RWPE2 (cell line): Measurements from ENCODE around the gene PCA3.

Experiments
- ATAC-seq: fragments of 200-7000 bp; cut with Tn5 transposase; 3 replicates; pipeline ENCODE4 v1.9.1; 2021; ENCODE audit warnings: low read depth
- DNase-seq: peaks from one replicate; pipeline ENCODE4 v3.0.0-alpha.2; 2020; ENCODE audit warnings: low spot score
- H3K27ac ChIP-seq: fragments of 450-650 bp; 2 replicates; pipeline ENCODE4 v1.5.1; 2017; ENCODE audit warnings: mild to moderate bottlenecking; ENCODE audit not compliant: poor library complexity, severe bottlenecking
- H3K27me3 ChIP-seq: fragments of 250-450 bp; sonication (Bioruptor Pico); 2 replicates; pipeline ENCODE4 v1.5.1; 2021; ENCODE audit warnings: mild to moderate bottlenecking, moderate library complexity; ENCODE audit not compliant: insufficient read depth, poor library complexity, severe bottlenecking
- H3K36me3 ChIP-seq: fragments of 250-450 bp; sonication (Bioruptor Pico); 2 replicates; pipeline ENCODE4 v1.5.1; 2020; ENCODE audit warnings: low read depth, mild to moderate bottlenecking, moderate library complexity
- H3K4me1 ChIP-seq: fragments of 250-450 bp; sonication (Bioruptor Pico); 2 replicates; pipeline ENCODE4 v1.5.1; 2021; ENCODE audit warnings: mild to moderate bottlenecking, moderate library complexity; ENCODE audit not compliant: insufficient read depth, poor library complexity, severe bottlenecking
- H3K4me3 ChIP-seq: fragments of 250-450 bp; sonication (Bioruptor Pico); 2 replicates; pipeline ENCODE4 v1.5.1; 2021; ENCODE audit warnings: mild to moderate bottlenecking, moderate library complexity; ENCODE audit not compliant: severe bottlenecking
- H3K9me3 ChIP-seq: fragments of 250-450 bp; sonication (Bioruptor Pico); 2 replicates; pipeline ENCODE4 v1.5.1; 2021; ENCODE audit warnings: mild to moderate bottlenecking, moderate library complexity; ENCODE audit not compliant: severe bottlenecking
- CTCF ChIP-seq: fragments of 450-650 bp; IDR thresholded peaks from one replicate; pipeline ENCODE4 v1.5.1; 2017; ENCODE audit warnings: mild to moderate bottlenecking, moderate library complexity; ENCODE audit not compliant: poor library complexity, severe bottlenecking

The PCA3 gene

GRCh38 chr9:76761448-76761847, 2.8 kb upstream of the PCA3 start:
- H3K4me3 ChIP-seq, result no peak overlapping the region
- ATAC-seq (no peak), DNase-seq (no peak)
- H3K4me1 ChIP-seq, result no peaks in the 10 kb centered on the region
- H3K27me3 ChIP-seq, result no peaks in the 10 kb centered on the region
- H3K9me3 ChIP-seq, result no peaks in the 10 kb centered on the region
- no peak overlapping the region for H3K27ac ChIP-seq
- peak; percentile 59 for TF ChIP-seq CTCF
- H3K36me3 ChIP-seq, result no peaks in the 10 kb centered on the region

DNA sequence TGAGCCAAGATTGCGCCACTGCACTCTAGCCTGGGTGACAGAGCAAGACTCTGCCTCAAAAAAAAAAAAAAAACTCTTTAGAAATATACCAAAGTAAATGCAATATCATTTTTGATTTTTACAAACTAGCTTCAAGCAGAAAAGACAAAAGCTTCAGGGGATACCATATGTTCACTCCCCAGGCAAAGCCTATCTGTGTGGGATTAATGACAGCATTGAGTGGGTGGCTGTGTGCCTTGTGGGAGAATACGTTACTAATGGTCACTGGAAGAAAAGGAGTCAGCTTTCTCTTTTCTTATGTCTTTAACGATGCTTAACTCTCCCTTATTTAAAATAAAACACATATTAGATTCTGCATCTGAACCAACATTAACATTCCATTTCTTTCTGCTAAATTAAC, 1.9 kb downstream of the PCA3 start:
- no peaks in the 10 kb centered on the region for H3K36me3 ChIP-seq
- no peak for TF ChIP-seq CTCF
- H3K4me3 ChIP-seq, result no peak overlapping the region
- ATAC-seq (no peak), DNase-seq (no peak)
- H3K27me3 ChIP-seq, result peaks cover 2% of the 10 kb centered on the region
- H3K9me3 ChIP-seq, result no peaks in the 10 kb centered on the region
- no peak overlapping the region for H3K27ac ChIP-seq
- H3K4me1 ChIP-seq, result no peaks in the 10 kb centered on the region

DNA sequence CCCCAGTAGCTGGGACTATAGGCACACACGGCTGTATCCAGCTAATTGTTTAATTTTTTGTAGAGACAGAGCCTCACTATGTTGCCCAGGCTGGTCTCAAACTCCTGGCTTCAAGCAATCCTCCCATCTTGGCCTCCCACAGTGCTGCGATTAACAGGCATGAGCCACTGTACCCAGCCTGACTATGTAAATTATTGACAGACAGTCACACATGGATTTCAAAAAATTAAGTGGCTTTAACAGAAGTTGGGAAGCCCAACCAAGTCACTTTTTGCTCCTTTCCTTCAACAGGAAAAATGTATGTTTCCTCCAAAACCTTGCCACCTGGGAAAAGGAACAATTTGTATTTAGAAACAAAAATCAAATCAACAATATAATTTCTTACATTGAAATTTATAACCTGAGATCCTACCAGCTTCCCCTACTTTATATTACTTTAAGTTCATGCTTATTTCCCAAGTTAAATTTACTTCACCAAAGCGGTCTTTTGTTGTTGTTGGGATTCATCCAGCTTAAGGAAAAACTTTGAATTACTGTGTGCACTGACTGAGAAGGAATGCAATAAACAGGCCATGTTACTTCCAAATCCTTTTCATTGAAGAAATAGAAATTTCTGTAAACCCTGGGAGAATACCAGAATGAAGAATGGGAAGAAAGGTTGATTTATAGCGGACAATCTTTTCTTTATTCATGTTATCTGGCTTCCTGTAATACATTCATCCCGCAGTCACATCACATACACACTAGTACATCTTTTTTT, 8.6 kb downstream of the PCA3 start:
- Histone ChIP-seq H3K27me3 (peaks cover 4% of the 10 kb centered on the region), H3K4me3 (no peak overlapping the region), H3K9me3 (no peaks in the 10 kb centered on the region), H3K36me3 (no peaks in the 10 kb centered on the region), H3K4me1 (no peaks in the 10 kb centered on the region), H3K27ac (no peak overlapping the region)
- TF ChIP-seq CTCF, result no peak
- ATAC-seq, result no peak
- no peak for DNase-seq

- no peaks in the 10 kb centered on the region for H3K4me1 ChIP-seq
- H3K4me3 ChIP-seq, result no peak overlapping the region
- DNase-seq (no peak), ATAC-seq (no peak)
- H3K9me3 ChIP-seq, result no peaks in the 10 kb centered on the region
- no peak overlapping the region for H3K27ac ChIP-seq
- TF ChIP-seq CTCF, result no peak
- H3K36me3 ChIP-seq, result no peaks in the 10 kb centered on the region
- no peaks in the 10 kb centered on the region for H3K27me3 ChIP-seq
Measured at GRCh38 chr9:76784881-76785280, 20.6 kb downstream of the PCA3 start.

- TF ChIP-seq CTCF, result no peak
- H3K4me1 ChIP-seq, result no peaks in the 10 kb centered on the region
- H3K4me3 ChIP-seq, result no peak overlapping the region
- no peak overlapping the region for H3K27ac ChIP-seq
- H3K9me3 ChIP-seq, result no peaks in the 10 kb centered on the region
- H3K27me3 ChIP-seq, result no peaks in the 10 kb centered on the region
- DNase-seq (no peak), ATAC-seq (no peak)
- H3K36me3 ChIP-seq, result no peaks in the 10 kb centered on the region
Measured at GRCh38 chr9:76785501-76785900, 21.3 kb downstream of the PCA3 start.
